Tibial nerve (tissue), 4 donors: Measurements from ENCODE around the gene CXCL10.

ENCODE experiments used
- EP300 ChIP-seq, 2 donors: sonication (generic); formaldehyde crosslinking; IDR thresholded peaks; one replicate each; pipeline ENCODE4 v1.6.1; 2017; ENCODE audit warnings: antibody characterized with exemption in 2 of 2, mild to moderate bottlenecking in 1 of 2
- POLR2A ChIP-seq, 2 donors: fragments of 450-650 bp; IDR thresholded peaks; one replicate each; pipeline ENCODE4 v1.6.1; 2017; ENCODE audit warnings: antibody characterized with exemption in 2 of 2, mild to moderate bottlenecking in 2 of 2, moderate library complexity in 2 of 2
- TF ChIP-seq, protein P1 (sequence below), 5 experiments: fragments of 200-600 bp in 3 of 5; fragments of 450-650 bp in 2 of 5; sonication (generic) in 3 of 5; IDR thresholded peaks; one replicate each; pipeline ENCODE4 v1.5.1; 2016 to 2019; ENCODE audit warnings: antibody characterized with exemption in 5 of 5, mild to moderate bottlenecking in 3 of 5, moderate library complexity in 2 of 5

DNA sequence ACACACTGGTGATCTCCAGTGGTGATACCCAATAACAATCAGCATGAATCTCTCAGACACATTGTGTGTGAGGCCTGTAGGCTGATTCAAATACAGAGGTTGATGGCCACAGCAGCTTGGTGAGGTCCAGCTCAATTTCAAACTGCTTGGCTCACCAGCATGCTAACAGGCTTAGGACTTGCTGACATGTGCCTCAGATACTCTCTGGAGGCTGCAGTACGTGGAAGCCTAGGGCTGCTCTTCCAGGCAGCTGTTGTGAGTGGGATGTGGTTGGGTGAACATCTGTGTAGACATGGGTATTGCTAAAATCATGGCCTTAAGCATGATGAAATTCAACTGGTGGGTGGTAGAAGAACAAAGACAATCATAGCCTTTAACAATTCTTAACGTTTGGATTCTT, 20.3 kb downstream of the CXCL10 start:
- no peak for TF ChIP-seq POLR2A (IDR thresholded peaks at IDR 0.05)
- TF ChIP-seq, protein P1, sequence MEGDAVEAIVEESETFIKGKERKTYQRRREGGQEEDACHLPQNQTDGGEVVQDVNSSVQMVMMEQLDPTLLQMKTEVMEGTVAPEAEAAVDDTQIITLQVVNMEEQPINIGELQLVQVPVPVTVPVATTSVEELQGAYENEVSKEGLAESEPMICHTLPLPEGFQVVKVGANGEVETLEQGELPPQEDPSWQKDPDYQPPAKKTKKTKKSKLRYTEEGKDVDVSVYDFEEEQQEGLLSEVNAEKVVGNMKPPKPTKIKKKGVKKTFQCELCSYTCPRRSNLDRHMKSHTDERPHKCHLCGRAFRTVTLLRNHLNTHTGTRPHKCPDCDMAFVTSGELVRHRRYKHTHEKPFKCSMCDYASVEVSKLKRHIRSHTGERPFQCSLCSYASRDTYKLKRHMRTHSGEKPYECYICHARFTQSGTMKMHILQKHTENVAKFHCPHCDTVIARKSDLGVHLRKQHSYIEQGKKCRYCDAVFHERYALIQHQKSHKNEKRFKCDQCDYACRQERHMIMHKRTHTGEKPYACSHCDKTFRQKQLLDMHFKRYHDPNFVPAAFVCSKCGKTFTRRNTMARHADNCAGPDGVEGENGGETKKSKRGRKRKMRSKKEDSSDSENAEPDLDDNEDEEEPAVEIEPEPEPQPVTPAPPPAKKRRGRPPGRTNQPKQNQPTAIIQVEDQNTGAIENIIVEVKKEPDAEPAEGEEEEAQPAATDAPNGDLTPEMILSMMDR (IDR thresholded peaks at IDR 0.05) = no peak
- TF ChIP-seq EP300 (IDR thresholded peaks at IDR 0.05) = no peak
